SHP77 (cell line): ENCODE results near the gene MGLL.
"Not testable (repeated sequence)": the region's sequence is repeated elsewhere in the genome, so short reads cannot be mapped to it uniquely, and the experiment has no call there.

Experiments used
- DNase-seq, 2 experiments: peaks; one replicate each; lab custom pipeline; 2025; lab: John Stamatoyannopoulos, UW

Gene MGLL

GRCh38 chr3:127709320-127710060 is 112.8 kb downstream of the MGLL start:
- no peak for DNase-seq

- DNase-seq: no peak
These were observed 113.5 kb downstream of the MGLL start for GRCh38 chr3:127708837-127709236.

GRCh38 chr3:127707851-127708411 is 114.4 kb downstream of the MGLL start:
- no peak for DNase-seq

GRCh38 chr3:127706785-127707351 is 115.4 kb downstream of the MGLL start:
- no peak for DNase-seq

GRCh38 chr3:127706312-127706711 is 116.0 kb downstream of the MGLL start:
- DNase-seq: no peak

- not testable (repeated sequence) for DNase-seq
These were observed 117.5 kb downstream of the MGLL start for GRCh38 chr3:127704840-127705239.

- DNase-seq: no peak
These were observed 120.2 kb downstream of the MGLL start for GRCh38 chr3:127702151-127702578.

- DNase-seq: no peak
These were observed 120.9 kb downstream of the MGLL start for GRCh38 chr3:127701280-127701911.

GRCh38 chr3:127700406-127700805 is 121.9 kb downstream of the MGLL start:
- no peak for DNase-seq

- DNase-seq: no peak
These were observed 122.7 kb downstream of the MGLL start for GRCh38 chr3:127699416-127700300.

GRCh38 chr3:127698691-127699415 is 123.5 kb downstream of the MGLL start:
- DNase-seq: no peak

GRCh38 chr3:127698286-127698685 is 124.0 kb downstream of the MGLL start:
- DNase-seq: no peak

GRCh38 chr3:127697551-127698240 is 124.6 kb downstream of the MGLL start:
- DNase-seq: peak; percentile 81 to 88

GRCh38 chr3:127694467-127695215 is 127.7 kb downstream of the MGLL start:
- peak; percentile 77 to 80 for DNase-seq

GRCh38 chr3:127693336-127693843 is 128.9 kb downstream of the MGLL start:
- no peak for DNase-seq

- no peak for DNase-seq
These were observed 129.6 kb downstream of the MGLL start for GRCh38 chr3:127692501-127693335.

- no peak for DNase-seq
These were observed 130.3 kb downstream of the MGLL start for GRCh38 chr3:127691974-127692373.

- DNase-seq: no peak
These were observed 130.8 kb downstream of the MGLL start for GRCh38 chr3:127691489-127691888.
